GM18526 (cell line): ENCODE results near the gene PHKB.

ENCODE experiments used
- POLR2A ChIP-seq: IDR thresholded peaks from 3 replicates; pipeline ENCODE4 v1.6.1; 2011; ENCODE audit not compliant: insufficient read length; ENCODE audit errors: extremely low read depth

Gene PHKB

GRCh38 chr16:47666434-47666833 is 205.3 kb downstream of the PHKB start:
- no peak for TF ChIP-seq POLR2A

- no peak for TF ChIP-seq POLR2A
Observed at GRCh38 chr16:47667956-47668355, 206.8 kb downstream of the PHKB start.

- TF ChIP-seq POLR2A: no peak
Observed at GRCh38 chr16:47672475-47672874, 211.3 kb downstream of the PHKB start.

- TF ChIP-seq POLR2A: no peak
Observed at GRCh38 chr16:47676635-47677177, 215.6 kb downstream of the PHKB start.

- no peak for TF ChIP-seq POLR2A
Observed at GRCh38 chr16:47687694-47688093, 226.6 kb downstream of the PHKB start.

- no peak for TF ChIP-seq POLR2A
Observed at GRCh38 chr16:47693226-47693625, 232.1 kb downstream of the PHKB start.

GRCh38 chr16:47694543-47694942 is 233.4 kb downstream of the PHKB start:
- no peak for TF ChIP-seq POLR2A

GRCh38 chr16:47695756-47696155 is 234.6 kb downstream of the PHKB start:
- no peak for TF ChIP-seq POLR2A

GRCh38 chr16:47697826-47698225 is 236.7 kb downstream of the PHKB start:
- TF ChIP-seq POLR2A: no peak

GRCh38 chr16:47699106-47699505 is 238.0 kb downstream of the PHKB start:
- no peak for TF ChIP-seq POLR2A

GRCh38 chr16:47700857-47701587 is 239.9 kb downstream of the PHKB start:
- TF ChIP-seq POLR2A: no peak

- no peak for TF ChIP-seq POLR2A
Observed at GRCh38 chr16:47705266-47705665, 244.1 kb downstream of the PHKB start.

GRCh38 chr16:47711809-47712208 is 250.7 kb downstream of the PHKB start:
- TF ChIP-seq POLR2A: no peak

- no peak for TF ChIP-seq POLR2A
Observed at GRCh38 chr16:47712276-47713224, 251.4 kb downstream of the PHKB start.

- no peak for TF ChIP-seq POLR2A
Observed at GRCh38 chr16:47713225-47713595, 252.1 kb downstream of the PHKB start.
